PC-3 (cell line): ENCODE data around the gene SERPIND1. TPM values are rescaled to one million over a fixed set of nuclear protein-coding genes. Genes with fewer than 3 reads are reported as not detected.

Source experiments
- ATAC-seq: fragments of 200-7000 bp; cut with Tn5 transposase; 2 replicates; pipeline ENCODE4 v1.9.1; 2020; ENCODE audit warnings: mild to moderate bottlenecking, moderate library complexity
- BruUV-seq: library from RNA; stranded (reverse); fragments of 400-500 nt; replicated peaks from 2 replicates; lab custom pipeline; 2021; lab: Mats Ljungman, UMichigan
- CTCF ChIA-PET: fragments of 300-600 bp; sonication (Branson Sonifier 250); formaldehyde crosslinking; loops from one replicate; lab custom pipeline; 2022; ENCODE audit warnings: antibody characterized with exemption; lab: Charles Lee
- POLR2A ChIA-PET: fragments of 300-600 bp; sonication (Branson Sonifier 250); formaldehyde crosslinking; loops from one replicate; lab custom pipeline; 2022; ENCODE audit warnings: antibody characterized with exemption; ENCODE audit not compliant: unreplicated experiment; lab: Charles Lee
- DNase-seq: peaks from one replicate; pipeline ENCODE4 v3.0.0-alpha.2; 2015
- H2AFZ ChIP-seq: fragments of 300-600 bp; sonication (generic); 2 replicates; pipeline ENCODE4 v1.6.0; 2016; ENCODE audit warnings: antibody characterized with exemption, low read length
- H3F3A ChIP-seq: fragments of 300-600 bp; sonication (generic); one replicate; pipeline ENCODE4 v1.6.0; 2017; ENCODE audit warnings: antibody characterized with exemption, low read length, control low read depth, mild to moderate bottlenecking; ENCODE audit not compliant: unreplicated experiment
- H3K27ac ChIP-seq: fragments of 300-600 bp; sonication (generic); 2 replicates; pipeline ENCODE4 v1.5.1; 2016; ENCODE audit warnings: mild to moderate bottlenecking, low read length
- H3K27me3 ChIP-seq: fragments of 300-600 bp; sonication (generic); 2 replicates; pipeline ENCODE4 v1.6.1; 2016; ENCODE audit warnings: low read length, mixed read lengths
- H3K36me3 ChIP-seq: fragments of 300-600 bp; sonication (generic); 2 replicates; pipeline ENCODE4 v1.6.1; 2016; ENCODE audit warnings: low read depth, mixed run types, low read length, mixed read lengths
- H3K4me1 ChIP-seq: fragments of 300-600 bp; sonication (generic); 2 replicates; pipeline ENCODE4 v1.5.1; 2016; ENCODE audit warnings: low read length; ENCODE audit not compliant: insufficient read depth
- H3K4me2 ChIP-seq: fragments of 300-600 bp; sonication (generic); 2 replicates; pipeline ENCODE4 v1.6.0; 2016; ENCODE audit warnings: low read length
- H3K4me3 ChIP-seq: fragments of 300-600 bp; sonication (generic); 2 replicates; pipeline ENCODE4 v1.5.1; 2016; ENCODE audit warnings: mild to moderate bottlenecking, low read length, mixed read lengths
- H3K79me2 ChIP-seq: fragments of 300-600 bp; sonication (generic); 2 replicates; pipeline ENCODE4 v1.6.1; 2017; ENCODE audit warnings: low read length, mixed read lengths
- H3K9ac ChIP-seq: fragments of 300-600 bp; sonication (generic); 2 replicates; pipeline ENCODE4 v1.6.0; 2016; ENCODE audit warnings: mild to moderate bottlenecking, low read length
- H3K9me2 ChIP-seq: fragments of 300-600 bp; sonication (generic); replicated peaks from 2 replicates; pipeline ENCODE4 v1.6.1; 2016; ENCODE audit warnings: mixed run types, low read length, mixed read lengths
- H3K9me3 ChIP-seq: fragments of 300-600 bp; sonication (generic); 2 replicates; pipeline ENCODE4 v1.6.1; 2016; ENCODE audit warnings: low read length, mixed read lengths
- H4K20me1 ChIP-seq: fragments of 300-600 bp; sonication (generic); 2 replicates; pipeline ENCODE4 v1.6.1; 2016; ENCODE audit warnings: low read length, mixed read lengths
- EZH2 ChIP-seq: fragments of 300-600 bp; sonication (generic); IDR thresholded peaks from one replicate; pipeline ENCODE4 v1.6.1; 2017; ENCODE audit warnings: antibody characterized with exemption, mild to moderate bottlenecking, low read length; ENCODE audit not compliant: unreplicated experiment
- EZH2phosphoT487 ChIP-seq: fragments of 300-600 bp; sonication (generic); IDR thresholded peaks from 2 replicates; pipeline ENCODE4 v1.6.1; 2018; ENCODE audit warnings: mild to moderate bottlenecking, antibody characterized with exemption, low read length, borderline replicate concordance
- intact Hi-C: fragments of 100-400 bp; cut with micrococcal nuclease; formaldehyde crosslinking; loops from 2 replicates; pipeline ENCODE4 v1.9.0; 2023
- total RNA-seq: library from RNA; depleted of rRNA; stranded (reverse); fragments of >200 nt; gene quantifications from 2 replicates; pipeline ENCODE4 v1.2.3, GENCODE V29; 2014
- TF ChIP-seq, protein P1 (sequence below): fragments of 300-600 bp; sonication (generic); conservative IDR thresholded peaks from 2 replicates; pipeline ENCODE4 v1.5.1; 2017; ENCODE audit warnings: antibody characterized with exemption, low read depth, mild to moderate bottlenecking, low read length

Gene SERPIND1
- total RNA-seq, 1 experiment from 2014 or later, result 2.9 TPM

DNA sequence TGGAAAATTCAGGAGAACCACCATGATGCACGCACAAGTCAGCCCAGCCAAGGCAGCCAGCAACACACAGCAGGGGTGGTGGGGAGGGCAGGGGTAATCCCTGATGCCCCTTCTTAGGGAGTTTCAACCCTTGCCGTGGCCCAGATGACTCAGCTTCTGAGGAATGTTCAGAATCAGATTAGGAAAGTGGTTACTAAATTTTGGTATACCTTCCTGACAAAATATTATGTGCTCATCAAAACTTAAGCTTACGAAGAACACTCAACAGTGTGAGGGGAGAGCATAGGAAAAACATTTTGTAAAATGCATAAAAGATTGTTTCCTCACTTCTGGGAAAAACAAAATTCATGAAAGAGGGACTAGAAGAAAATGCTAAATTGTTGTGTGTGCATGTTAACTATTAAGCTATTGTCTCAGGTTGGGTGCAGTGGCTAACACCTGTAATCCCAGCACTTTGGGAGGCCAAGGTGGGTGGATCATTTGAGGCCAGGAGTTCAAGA lies 32.1 kb downstream of the SERPIND1 start:
- DNase-seq, result peak; percentile 33
- H3K27ac ChIP-seq, result no peak overlapping the region
- no peak overlapping the region for H2AFZ ChIP-seq
- no TSS peak for BruUV-seq
- TF ChIP-seq, protein P1, sequence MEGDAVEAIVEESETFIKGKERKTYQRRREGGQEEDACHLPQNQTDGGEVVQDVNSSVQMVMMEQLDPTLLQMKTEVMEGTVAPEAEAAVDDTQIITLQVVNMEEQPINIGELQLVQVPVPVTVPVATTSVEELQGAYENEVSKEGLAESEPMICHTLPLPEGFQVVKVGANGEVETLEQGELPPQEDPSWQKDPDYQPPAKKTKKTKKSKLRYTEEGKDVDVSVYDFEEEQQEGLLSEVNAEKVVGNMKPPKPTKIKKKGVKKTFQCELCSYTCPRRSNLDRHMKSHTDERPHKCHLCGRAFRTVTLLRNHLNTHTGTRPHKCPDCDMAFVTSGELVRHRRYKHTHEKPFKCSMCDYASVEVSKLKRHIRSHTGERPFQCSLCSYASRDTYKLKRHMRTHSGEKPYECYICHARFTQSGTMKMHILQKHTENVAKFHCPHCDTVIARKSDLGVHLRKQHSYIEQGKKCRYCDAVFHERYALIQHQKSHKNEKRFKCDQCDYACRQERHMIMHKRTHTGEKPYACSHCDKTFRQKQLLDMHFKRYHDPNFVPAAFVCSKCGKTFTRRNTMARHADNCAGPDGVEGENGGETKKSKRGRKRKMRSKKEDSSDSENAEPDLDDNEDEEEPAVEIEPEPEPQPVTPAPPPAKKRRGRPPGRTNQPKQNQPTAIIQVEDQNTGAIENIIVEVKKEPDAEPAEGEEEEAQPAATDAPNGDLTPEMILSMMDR, result no peak
- TF ChIP-seq EZH2phosphoT487 (no peak), EZH2 (no peak)
- no peaks in the 10 kb centered on the region for H3K27me3 ChIP-seq
- no peaks in the 10 kb centered on the region for H3K9me3 ChIP-seq
- no peak overlapping the region for H3K4me3 ChIP-seq
- H3K9me2 ChIP-seq, result no peaks in the 10 kb centered on the region
- CTCF ChIA-PET, result no interaction called here
- H3K79me2 ChIP-seq, result no peaks in the 10 kb centered on the region
- no peak overlapping the region for H3K4me2 ChIP-seq
- no peaks in the 10 kb centered on the region for H3F3A ChIP-seq
- POLR2A ChIA-PET, result no interaction called here
- ATAC-seq, result peak; percentile 24; the same call in 1 of the 2 replicates
- H3K4me1 ChIP-seq, result peaks cover 21% of the 10 kb centered on the region
- peaks cover 8% of the 10 kb centered on the region; the same call in 1 of the 2 replicates for H3K36me3 ChIP-seq
- intact Hi-C loops, result loop anchor here (10.0 kb wide), 1 partner anchor 49 kb away; the partner anchor contains the start of genes PI4KA and SNAP29
- H4K20me1 ChIP-seq, result no peaks in the 10 kb centered on the region
- no peak overlapping the region for H3K9ac ChIP-seq

DNA sequence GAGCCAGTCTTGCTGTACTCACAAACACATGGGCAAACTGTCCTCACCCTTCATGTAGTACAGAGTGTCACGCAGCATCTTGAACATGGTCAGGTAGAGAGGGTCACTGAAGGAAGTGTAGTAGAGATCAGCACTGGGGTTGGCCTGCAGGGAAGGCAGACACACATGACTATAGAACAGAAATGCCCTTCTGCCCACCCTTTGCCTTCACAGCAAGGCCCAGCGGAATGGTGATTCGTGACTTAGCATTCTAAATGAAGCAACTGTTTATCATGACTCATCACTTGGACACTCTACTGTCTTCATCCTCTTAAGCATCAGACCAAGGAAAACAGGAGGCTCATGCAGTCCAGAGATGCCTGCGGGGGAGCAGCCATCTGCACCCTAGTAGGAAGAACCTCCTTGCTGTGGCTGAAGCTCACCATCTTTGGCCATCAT lies 33.4 kb downstream of the SERPIND1 start:
- ChIA-PET POLR2A (no interaction called here), CTCF (no interaction called here)
- no peaks in the 10 kb centered on the region for H3F3A ChIP-seq
- no TSS peak for BruUV-seq
- no peak overlapping the region for H3K9ac ChIP-seq
- H2AFZ ChIP-seq, result no peak overlapping the region
- intact Hi-C loops, result loop anchor here (10.0 kb wide), 1 partner anchor 47 kb away; the partner anchor contains the start of genes PI4KA and SNAP29
- peak; percentile 71 for DNase-seq
- H3K79me2 ChIP-seq, result no peaks in the 10 kb centered on the region
- H3K36me3 ChIP-seq, result peaks cover 8% of the 10 kb centered on the region; the same call in 1 of the 2 replicates
- no peak overlapping the region for H3K4me3 ChIP-seq
- peak; percentile 85 for ATAC-seq
- H3K4me2 ChIP-seq, result no peak overlapping the region
- H3K27me3 ChIP-seq, result no peaks in the 10 kb centered on the region
- peak overlapping the region; percentile 24; the same call in 1 of the 2 replicates for H3K27ac ChIP-seq
- H3K4me1 ChIP-seq, result peaks cover 21% of the 10 kb centered on the region
- H4K20me1 ChIP-seq, result no peaks in the 10 kb centered on the region
- no peaks in the 10 kb centered on the region for H3K9me2 ChIP-seq
- TF ChIP-seq, protein P1, result no peak
- TF ChIP-seq EZH2phosphoT487, result no peak
- no peak for TF ChIP-seq EZH2
- no peaks in the 10 kb centered on the region for H3K9me3 ChIP-seq

DNA sequence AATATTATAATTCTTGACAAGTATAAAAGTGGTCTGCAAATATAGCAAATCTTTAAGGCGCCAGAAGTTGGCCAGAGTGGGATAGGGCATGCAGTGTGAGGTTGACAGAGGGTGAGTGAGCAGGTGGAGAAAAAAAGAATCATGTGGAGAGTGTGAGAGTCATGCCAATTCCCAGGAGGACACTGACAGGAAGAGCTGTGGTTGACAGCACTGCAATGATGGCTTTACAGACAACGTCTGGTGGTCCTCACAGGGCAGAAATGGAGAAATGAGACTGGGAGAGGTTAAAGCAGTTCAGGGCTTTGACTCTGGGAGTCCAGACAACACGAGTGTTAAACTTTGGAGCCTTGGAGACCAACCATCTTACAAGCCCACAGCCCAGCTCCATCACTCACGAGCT lies 34.9 kb downstream of the SERPIND1 start:
- ATAC-seq (no peak), DNase-seq (no peak)
- Histone ChIP-seq H3K9me2 (no peaks in the 10 kb centered on the region), H3K4me1 (peaks cover 21% of the 10 kb centered on the region), H3K9ac (no peak overlapping the region), H3K27ac (no peak overlapping the region), H2AFZ (no peak overlapping the region), H3K79me2 (no peaks in the 10 kb centered on the region), H3K9me3 (no peaks in the 10 kb centered on the region), H3K36me3 (peaks cover 8% of the 10 kb centered on the region; the same call in 1 of the 2 replicates), H4K20me1 (no peaks in the 10 kb centered on the region), H3F3A (no peaks in the 10 kb centered on the region), H3K27me3 (no peaks in the 10 kb centered on the region), H3K4me2 (no peak overlapping the region), H3K4me3 (no peak overlapping the region)
- ChIA-PET CTCF (no interaction called here), POLR2A (no interaction called here)
- intact Hi-C loops, result loop anchor here (10.0 kb wide), 1 partner anchor 46 kb away; the partner anchor contains the start of genes PI4KA and SNAP29
- BruUV-seq, result no TSS peak
- TF ChIP-seq EZH2, result no peak
- TF ChIP-seq, protein P1, result no peak
- TF ChIP-seq EZH2phosphoT487, result no peak
